Measurements from ENCODE around the gene PLXNA3.

- TF ChIP-seq CTCF (IDR thresholded peaks at IDR 0.05; ENCODE audit: insufficient read depth, low read length, poor library complexity, severe bottlenecking) (no peak), EZH2phosphoT487 (conservative IDR thresholded peaks at IDR 0.05; ENCODE audit: low read length) (no peak)
Measured at GRCh38 chrX:154511761-154512160, 53.7 kb downstream of the PLXNA3 start.
